PFSK-1 (cell line): ENCODE results near the gene CD247.

ENCODE experiments used
- POLR2AphosphoS5 ChIP-seq: IDR thresholded peaks from 2 replicates; pipeline ENCODE4 v1.6.1; 2012; ENCODE audit warnings: low read depth, mild to moderate bottlenecking, control low read depth, low read length, moderate library complexity
- SIN3A ChIP-seq: IDR thresholded peaks from 2 replicates; pipeline ENCODE4 v1.6.1; 2012; ENCODE audit warnings: mild to moderate bottlenecking, low read length, moderate library complexity, borderline replicate concordance; ENCODE audit not compliant: insufficient read depth
- TF ChIP-seq, protein P1 (sequence below), 2 experiments: IDR thresholded peaks; 2 replicates each; pipeline versions ENCODE4 v1.6.1 to v1.8.0; 2011 to 2012; ENCODE audit warnings: low read depth in 2 of 2, low read length in 2 of 2, control low read depth in 1 of 2, inconsistent platforms in 1 of 2, mild to moderate bottlenecking in 1 of 2, moderate library complexity in 1 of 2; ENCODE audit not compliant: insufficient read depth in 1 of 2

DNA sequence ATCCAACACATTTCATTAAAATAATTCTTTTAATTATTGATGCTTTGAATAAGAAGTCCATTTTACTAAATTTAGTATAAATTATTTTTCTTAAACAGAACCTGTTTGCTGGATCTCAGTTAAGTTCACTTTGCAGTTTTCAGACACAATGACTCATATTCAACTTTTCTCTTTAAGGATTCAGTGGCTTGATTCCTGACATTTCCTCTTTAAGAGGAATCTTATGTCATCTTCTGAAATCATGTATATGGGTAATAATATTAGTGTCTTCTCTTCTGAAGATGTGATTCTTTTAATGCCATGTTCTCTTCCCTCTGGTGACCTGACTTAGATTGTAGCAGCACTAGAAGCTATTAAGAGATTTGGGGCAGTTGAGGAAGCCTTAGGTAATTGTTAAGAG lies 22.7 kb upstream of the CD247 start:
- TF ChIP-seq SIN3A, result no peak
- TF ChIP-seq, protein P1, sequence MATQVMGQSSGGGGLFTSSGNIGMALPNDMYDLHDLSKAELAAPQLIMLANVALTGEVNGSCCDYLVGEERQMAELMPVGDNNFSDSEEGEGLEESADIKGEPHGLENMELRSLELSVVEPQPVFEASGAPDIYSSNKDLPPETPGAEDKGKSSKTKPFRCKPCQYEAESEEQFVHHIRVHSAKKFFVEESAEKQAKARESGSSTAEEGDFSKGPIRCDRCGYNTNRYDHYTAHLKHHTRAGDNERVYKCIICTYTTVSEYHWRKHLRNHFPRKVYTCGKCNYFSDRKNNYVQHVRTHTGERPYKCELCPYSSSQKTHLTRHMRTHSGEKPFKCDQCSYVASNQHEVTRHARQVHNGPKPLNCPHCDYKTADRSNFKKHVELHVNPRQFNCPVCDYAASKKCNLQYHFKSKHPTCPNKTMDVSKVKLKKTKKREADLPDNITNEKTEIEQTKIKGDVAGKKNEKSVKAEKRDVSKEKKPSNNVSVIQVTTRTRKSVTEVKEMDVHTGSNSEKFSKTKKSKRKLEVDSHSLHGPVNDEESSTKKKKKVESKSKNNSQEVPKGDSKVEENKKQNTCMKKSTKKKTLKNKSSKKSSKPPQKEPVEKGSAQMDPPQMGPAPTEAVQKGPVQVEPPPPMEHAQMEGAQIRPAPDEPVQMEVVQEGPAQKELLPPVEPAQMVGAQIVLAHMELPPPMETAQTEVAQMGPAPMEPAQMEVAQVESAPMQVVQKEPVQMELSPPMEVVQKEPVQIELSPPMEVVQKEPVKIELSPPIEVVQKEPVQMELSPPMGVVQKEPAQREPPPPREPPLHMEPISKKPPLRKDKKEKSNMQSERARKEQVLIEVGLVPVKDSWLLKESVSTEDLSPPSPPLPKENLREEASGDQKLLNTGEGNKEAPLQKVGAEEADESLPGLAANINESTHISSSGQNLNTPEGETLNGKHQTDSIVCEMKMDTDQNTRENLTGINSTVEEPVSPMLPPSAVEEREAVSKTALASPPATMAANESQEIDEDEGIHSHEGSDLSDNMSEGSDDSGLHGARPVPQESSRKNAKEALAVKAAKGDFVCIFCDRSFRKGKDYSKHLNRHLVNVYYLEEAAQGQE (IDR thresholded peaks at IDR 0.05; ENCODE audit: insufficient read depth in 1 of 2, low read depth in 2 of 2, low read length in 2 of 2), result no peak
- no peak for TF ChIP-seq POLR2AphosphoS5
